Lung (tissue), 16 donors: Measurements from ENCODE around the gene IGLON5. TPM values are rescaled to one million over a fixed set of nuclear protein-coding genes. Genes with fewer than 3 reads are reported as not detected.

ENCODE experiments used
- ATAC-seq: fragments of 200-7000 bp; cut with Tn5 transposase; one replicate; pipeline ENCODE4 v1.9.1; 2020; ENCODE audit warnings: moderate number of reproducible peaks; ENCODE audit not compliant: insufficient read depth, low FRiP score
- DNase-seq, 3 donors: peaks; one replicate each; pipeline ENCODE4 v3.0.0-alpha.2; 2013 to 2017
- H3K27ac ChIP-seq, 2 donors: one replicate each; pipeline ENCODE4 v1.5.1; 2013; ENCODE audit warnings: mild to moderate bottlenecking in 2 of 2, moderate library complexity in 2 of 2, control low read depth in 1 of 2, inconsistent platforms in 1 of 2, low read depth in 1 of 2, low read length in 1 of 2
- H3K27me3 ChIP-seq, 3 donors: one replicate each; pipeline ENCODE4 v1.5.1; 2013; ENCODE audit warnings: low read length in 2 of 3; ENCODE audit not compliant: control insufficient read depth in 3 of 3, insufficient read depth in 3 of 3
- H3K36me3 ChIP-seq, 4 donors: one replicate each; pipeline ENCODE4 v1.5.1; 2013; ENCODE audit warnings: low read length in 4 of 4, mild to moderate bottlenecking in 1 of 4, moderate library complexity in 1 of 4; ENCODE audit not compliant: control insufficient read depth in 4 of 4, insufficient read depth in 4 of 4
- H3K4me1 ChIP-seq, 5 donors: one replicate each; pipeline ENCODE4 v1.5.1; 2013; ENCODE audit warnings: low read length in 5 of 5, mild to moderate bottlenecking in 2 of 5, moderate library complexity in 1 of 5; ENCODE audit not compliant: control insufficient read depth in 5 of 5, insufficient read depth in 5 of 5
- H3K4me3 ChIP-seq: one replicate; pipeline ENCODE4 v1.5.1; 2013; ENCODE audit warnings: mild to moderate bottlenecking, control low read depth, moderate library complexity
- H3K9ac ChIP-seq, 2 donors: one replicate each; pipeline ENCODE4 v1.5.1; 2013; ENCODE audit warnings: low read length in 2 of 2, control low read depth in 1 of 2; ENCODE audit not compliant: insufficient read depth in 1 of 2
- H3K9me3 ChIP-seq, 4 donors: one replicate each; pipeline ENCODE4 v1.5.1; 2013; ENCODE audit warnings: low read length in 3 of 4, mild to moderate bottlenecking in 1 of 4, moderate library complexity in 1 of 4; ENCODE audit not compliant: control insufficient read depth in 4 of 4, insufficient read depth in 3 of 4
- CTCF ChIP-seq: IDR thresholded peaks from 2 replicates; pipeline ENCODE4 v1.5.1; 2012; ENCODE audit warnings: mild to moderate bottlenecking; ENCODE audit errors: control extremely low read depth, extremely low read depth
- WGBS, 2 donors: extraction: QIAGEN DNeasy Blood & Tissue Kit; methylation state at CpG; one replicate each; pipeline ENCODE4 v1.1.7; 2013; 5-methylcytosine and 5-hydroxymethylcytosine counted together
- long read RNA-seq, 5 donors: transcript quantifications; one replicate each; lab custom pipeline, GENCODE V29; 2026
- polyA plus RNA-seq, 2 donors: library from polyadenylated mRNA; stranded (reverse); fragments of 200-250 nt; gene quantifications; one replicate each; pipeline ENCODE4 v1.2.1, GENCODE V29; 2013
- total RNA-seq, 2 donors: library from RNA; depleted of rRNA in 1 of 2; stranded (reverse); fragments of >200 nt in 1 of 2; gene quantifications; one replicate each; pipeline ENCODE4 v1.2.1, GENCODE V29; 2014 to 2021
- donor health status: control.
- donor health status: control.
- donor health status: Bipolar disorder and iron deficiency.
- donor health status: healthy.
- donor health status: DM: yes; HTN: yes; CAD: no.

The IGLON5 gene
- under 1 TPM; 0.09 to 0.43 TPM for total RNA-seq
- under 1 TPM in 1 of 2 donors, not detected in 1; 0.18 TPM for polyA plus RNA-seq
- long read RNA-seq, donor 1, partial matches to known transcripts, result 0 of 3 reads
- long read RNA-seq, donor 1, other reads (novel, unspliced or antisense), result 0 of 3 reads
- long read RNA-seq, donor 2, result 0 reads
- long read RNA-seq, donor 3, partial matches to known transcripts, result 0 of 1 reads
- long read RNA-seq, donor 3, other reads (novel, unspliced or antisense), result 0 of 1 reads
- long read RNA-seq, donor 4, result 0 reads
- long read RNA-seq, donor 5, result 0 reads

- WGBS, 2 donors, result 5% methylated on average over 30 to 55 of the region's 76 CpGs
- ATAC-seq, result no peak
- H3K9me3 ChIP-seq, result peaks cover 3 to 17% (median 5%) of the 10 kb centered on the region in 4 donors
- H3K36me3 ChIP-seq, result no peaks in the 10 kb centered on the region
- peaks cover 0 to 9% (median 3%) of the 10 kb centered on the region in 3 donors for H3K27me3 ChIP-seq
- no peaks in the 10 kb centered on the region for H3K4me1 ChIP-seq
- TF ChIP-seq CTCF, result no peak
- DNase-seq, result peak; percentile 35 to 74 (median 40)
- no peak within 1 kb of the TSS for H3K4me3 ChIP-seq
- H3K9ac ChIP-seq, result no peak within 1 kb of the TSS
- H3K27ac ChIP-seq, result no peak within 1 kb of the TSS
Observed at GRCh38 chr19:51311351-51312257, at the start of gene IGLON5. IGLON5 (plus strand) TSS chr19:51311644; CDS start chr19:51311848, 204 bp downstream.

- ATAC-seq, result no peak
- TF ChIP-seq CTCF, result no peak
- no peaks in the 10 kb centered on the region for H3K36me3 ChIP-seq
- no peak overlapping the region for H3K9ac ChIP-seq
- DNase-seq, result no peak
- no peaks in the 10 kb centered on the region for H3K4me1 ChIP-seq
- no peak overlapping the region for H3K4me3 ChIP-seq
- H3K9me3 ChIP-seq, result peaks cover 0 to 3% (median 0%) of the 10 kb centered on the region in 4 donors
- 73 to 75% methylated on average over 4 of the region's 4 CpGs for WGBS, 2 donors
- peaks cover 0 to 7% (median 2%) of the 10 kb centered on the region in 3 donors for H3K27me3 ChIP-seq
- H3K27ac ChIP-seq, result no peak overlapping the region
Observed at GRCh38 chr19:51263808-51264207, 47.6 kb upstream of the IGLON5 start.

- ATAC-seq (no peak), DNase-seq (no peak)
- no peak overlapping the region for H3K27ac ChIP-seq
- 58 to 66% methylated on average over 26 of the region's 26 CpGs for WGBS, 2 donors
- no peaks in the 10 kb centered on the region for H3K36me3 ChIP-seq
- no peak overlapping the region for H3K4me3 ChIP-seq
- no peak for TF ChIP-seq CTCF
- no peaks in the 10 kb centered on the region for H3K4me1 ChIP-seq
- H3K9me3 ChIP-seq, result peaks cover 0 to under 1% (median 0%) of the 10 kb centered on the region in 4 donors
- no peak overlapping the region for H3K9ac ChIP-seq
- peaks cover 0 to 6% (median 0%) of the 10 kb centered on the region in 3 donors for H3K27me3 ChIP-seq
Observed at GRCh38 chr19:51271067-51271466, 40.4 kb upstream of the IGLON5 start.
